Panc1 (cell line): ENCODE results near the gene SPATS2L.

Experiments used
- CTCF ChIP-seq: fragments of 450-650 bp; IDR thresholded peaks from 2 replicates; pipeline ENCODE4 v1.5.1; 2017; ENCODE audit warnings: mild to moderate bottlenecking
- POLR2AphosphoS5 ChIP-seq: IDR thresholded peaks from 2 replicates; pipeline ENCODE4 v1.6.1; 2012; ENCODE audit warnings: mild to moderate bottlenecking, low read depth, low read length, moderate library complexity

- TF ChIP-seq CTCF, result no peak
- no peak for TF ChIP-seq POLR2AphosphoS5
Observed at GRCh38 chr2:200353874-200354273, 47.4 kb downstream of the SPATS2L start.
